HEK293 (cell line): ENCODE measurements around the gene NR4A3.

Experiments used
- PATZ1 ChIP-seq: fragments of 450-650 bp; formaldehyde crosslinking; IDR thresholded peaks from 2 replicates; pipeline ENCODE4 v1.5.1; 2016; ENCODE audit warnings: missing biosample characterization, missing genetic modification characterization
- ZBTB26 ChIP-seq: fragments of 450-650 bp; formaldehyde crosslinking; optimal IDR thresholded peaks from 2 replicates; pipeline ENCODE3; 2016; ENCODE audit warnings: missing biosample characterization, mild to moderate bottlenecking, missing genetic modification characterization
- ZNF138 ChIP-seq: fragments of 450-650 bp; formaldehyde crosslinking; IDR thresholded peaks from 2 replicates; pipeline ENCODE4 v1.5.1; 2016; ENCODE audit warnings: missing biosample characterization, missing genetic modification characterization, borderline replicate concordance
- ZNF18 ChIP-seq: fragments of 450-650 bp; formaldehyde crosslinking; IDR thresholded peaks from 2 replicates; pipeline ENCODE4 v1.5.1; 2016; ENCODE audit warnings: missing biosample characterization, missing genetic modification characterization
- ZNF335 ChIP-seq: fragments of 450-650 bp; formaldehyde crosslinking; conservative IDR thresholded peaks from 2 replicates; pipeline ENCODE4 v1.5.1; 2016; ENCODE audit warnings: missing biosample characterization, missing genetic modification characterization
- ZXDB ChIP-seq: fragments of 450-650 bp; formaldehyde crosslinking; IDR thresholded peaks from 2 replicates; pipeline ENCODE4 v1.5.1; 2016; ENCODE audit warnings: missing biosample characterization, missing genetic modification characterization
- TF ChIP-seq, protein P1 (sequence below): fragments of 450-650 bp; formaldehyde crosslinking; IDR thresholded peaks from 2 replicates; pipeline ENCODE4 v1.5.1; 2016; ENCODE audit warnings: missing biosample characterization, missing genetic modification characterization

- TF ChIP-seq, protein P1, sequence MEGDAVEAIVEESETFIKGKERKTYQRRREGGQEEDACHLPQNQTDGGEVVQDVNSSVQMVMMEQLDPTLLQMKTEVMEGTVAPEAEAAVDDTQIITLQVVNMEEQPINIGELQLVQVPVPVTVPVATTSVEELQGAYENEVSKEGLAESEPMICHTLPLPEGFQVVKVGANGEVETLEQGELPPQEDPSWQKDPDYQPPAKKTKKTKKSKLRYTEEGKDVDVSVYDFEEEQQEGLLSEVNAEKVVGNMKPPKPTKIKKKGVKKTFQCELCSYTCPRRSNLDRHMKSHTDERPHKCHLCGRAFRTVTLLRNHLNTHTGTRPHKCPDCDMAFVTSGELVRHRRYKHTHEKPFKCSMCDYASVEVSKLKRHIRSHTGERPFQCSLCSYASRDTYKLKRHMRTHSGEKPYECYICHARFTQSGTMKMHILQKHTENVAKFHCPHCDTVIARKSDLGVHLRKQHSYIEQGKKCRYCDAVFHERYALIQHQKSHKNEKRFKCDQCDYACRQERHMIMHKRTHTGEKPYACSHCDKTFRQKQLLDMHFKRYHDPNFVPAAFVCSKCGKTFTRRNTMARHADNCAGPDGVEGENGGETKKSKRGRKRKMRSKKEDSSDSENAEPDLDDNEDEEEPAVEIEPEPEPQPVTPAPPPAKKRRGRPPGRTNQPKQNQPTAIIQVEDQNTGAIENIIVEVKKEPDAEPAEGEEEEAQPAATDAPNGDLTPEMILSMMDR (tag by site-specific recombination): no peak
- TF ChIP-seq PATZ1 (no peak), ZNF138 (tag by site-specific recombination) (no peak), ZBTB26 (no peak), ZNF18 (tag by site-specific recombination) (no peak), ZXDB (tag by site-specific recombination) (no peak), ZNF335 (no peak)
Observed at GRCh38 chr9:99811598-99812383, 9.9 kb upstream of the NR4A3 start.
